Measurements from ENCODE around the gene CSNK1D.
A peak's percentile ranks its signal among the peaks of the same experiment; 100 is the strongest.

DNA sequence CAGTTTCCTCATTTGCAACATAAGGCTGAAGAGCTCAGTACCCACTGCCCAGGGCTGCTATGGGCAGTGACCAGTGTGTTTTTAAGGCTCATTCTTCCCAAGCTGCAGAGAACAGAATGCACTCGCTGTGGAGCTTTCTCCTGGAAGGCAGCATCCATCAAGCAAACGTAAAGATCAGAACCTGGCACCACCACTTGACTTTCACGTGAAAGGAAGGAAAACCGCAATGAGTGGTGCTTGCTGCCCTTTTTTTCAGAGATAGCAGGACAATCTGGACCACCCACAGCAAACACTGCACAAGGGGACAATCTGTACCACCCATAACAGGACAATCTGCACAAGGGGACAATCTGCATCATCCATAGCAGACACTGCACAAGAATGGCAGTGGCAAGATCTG lies 11.2 kb downstream of the CSNK1D start:
- TF ChIP-seq, protein P1, sequence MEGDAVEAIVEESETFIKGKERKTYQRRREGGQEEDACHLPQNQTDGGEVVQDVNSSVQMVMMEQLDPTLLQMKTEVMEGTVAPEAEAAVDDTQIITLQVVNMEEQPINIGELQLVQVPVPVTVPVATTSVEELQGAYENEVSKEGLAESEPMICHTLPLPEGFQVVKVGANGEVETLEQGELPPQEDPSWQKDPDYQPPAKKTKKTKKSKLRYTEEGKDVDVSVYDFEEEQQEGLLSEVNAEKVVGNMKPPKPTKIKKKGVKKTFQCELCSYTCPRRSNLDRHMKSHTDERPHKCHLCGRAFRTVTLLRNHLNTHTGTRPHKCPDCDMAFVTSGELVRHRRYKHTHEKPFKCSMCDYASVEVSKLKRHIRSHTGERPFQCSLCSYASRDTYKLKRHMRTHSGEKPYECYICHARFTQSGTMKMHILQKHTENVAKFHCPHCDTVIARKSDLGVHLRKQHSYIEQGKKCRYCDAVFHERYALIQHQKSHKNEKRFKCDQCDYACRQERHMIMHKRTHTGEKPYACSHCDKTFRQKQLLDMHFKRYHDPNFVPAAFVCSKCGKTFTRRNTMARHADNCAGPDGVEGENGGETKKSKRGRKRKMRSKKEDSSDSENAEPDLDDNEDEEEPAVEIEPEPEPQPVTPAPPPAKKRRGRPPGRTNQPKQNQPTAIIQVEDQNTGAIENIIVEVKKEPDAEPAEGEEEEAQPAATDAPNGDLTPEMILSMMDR (conservative IDR thresholded peaks at IDR 0.05; ENCODE audit: low read depth in 2 of 2), result no peak
- TF ChIP-seq EZH2phosphoT487 (IDR thresholded peaks at IDR 0.05; ENCODE audit: unreplicated experiment) (no peak), EZH2 (IDR thresholded peaks at IDR 0.05; ENCODE audit: low read depth, unreplicated experiment) (no peak), POLR2AphosphoS5 (IDR thresholded peaks at IDR 0.05; ENCODE audit: low read depth) (0 out of 2 replicates have a peak, but pooled peaks have one; percentile 29), JUNB (IDR thresholded peaks at IDR 0.05; ENCODE audit: unreplicated experiment) (no peak)
- TF ChIP-seq, protein P2, sequence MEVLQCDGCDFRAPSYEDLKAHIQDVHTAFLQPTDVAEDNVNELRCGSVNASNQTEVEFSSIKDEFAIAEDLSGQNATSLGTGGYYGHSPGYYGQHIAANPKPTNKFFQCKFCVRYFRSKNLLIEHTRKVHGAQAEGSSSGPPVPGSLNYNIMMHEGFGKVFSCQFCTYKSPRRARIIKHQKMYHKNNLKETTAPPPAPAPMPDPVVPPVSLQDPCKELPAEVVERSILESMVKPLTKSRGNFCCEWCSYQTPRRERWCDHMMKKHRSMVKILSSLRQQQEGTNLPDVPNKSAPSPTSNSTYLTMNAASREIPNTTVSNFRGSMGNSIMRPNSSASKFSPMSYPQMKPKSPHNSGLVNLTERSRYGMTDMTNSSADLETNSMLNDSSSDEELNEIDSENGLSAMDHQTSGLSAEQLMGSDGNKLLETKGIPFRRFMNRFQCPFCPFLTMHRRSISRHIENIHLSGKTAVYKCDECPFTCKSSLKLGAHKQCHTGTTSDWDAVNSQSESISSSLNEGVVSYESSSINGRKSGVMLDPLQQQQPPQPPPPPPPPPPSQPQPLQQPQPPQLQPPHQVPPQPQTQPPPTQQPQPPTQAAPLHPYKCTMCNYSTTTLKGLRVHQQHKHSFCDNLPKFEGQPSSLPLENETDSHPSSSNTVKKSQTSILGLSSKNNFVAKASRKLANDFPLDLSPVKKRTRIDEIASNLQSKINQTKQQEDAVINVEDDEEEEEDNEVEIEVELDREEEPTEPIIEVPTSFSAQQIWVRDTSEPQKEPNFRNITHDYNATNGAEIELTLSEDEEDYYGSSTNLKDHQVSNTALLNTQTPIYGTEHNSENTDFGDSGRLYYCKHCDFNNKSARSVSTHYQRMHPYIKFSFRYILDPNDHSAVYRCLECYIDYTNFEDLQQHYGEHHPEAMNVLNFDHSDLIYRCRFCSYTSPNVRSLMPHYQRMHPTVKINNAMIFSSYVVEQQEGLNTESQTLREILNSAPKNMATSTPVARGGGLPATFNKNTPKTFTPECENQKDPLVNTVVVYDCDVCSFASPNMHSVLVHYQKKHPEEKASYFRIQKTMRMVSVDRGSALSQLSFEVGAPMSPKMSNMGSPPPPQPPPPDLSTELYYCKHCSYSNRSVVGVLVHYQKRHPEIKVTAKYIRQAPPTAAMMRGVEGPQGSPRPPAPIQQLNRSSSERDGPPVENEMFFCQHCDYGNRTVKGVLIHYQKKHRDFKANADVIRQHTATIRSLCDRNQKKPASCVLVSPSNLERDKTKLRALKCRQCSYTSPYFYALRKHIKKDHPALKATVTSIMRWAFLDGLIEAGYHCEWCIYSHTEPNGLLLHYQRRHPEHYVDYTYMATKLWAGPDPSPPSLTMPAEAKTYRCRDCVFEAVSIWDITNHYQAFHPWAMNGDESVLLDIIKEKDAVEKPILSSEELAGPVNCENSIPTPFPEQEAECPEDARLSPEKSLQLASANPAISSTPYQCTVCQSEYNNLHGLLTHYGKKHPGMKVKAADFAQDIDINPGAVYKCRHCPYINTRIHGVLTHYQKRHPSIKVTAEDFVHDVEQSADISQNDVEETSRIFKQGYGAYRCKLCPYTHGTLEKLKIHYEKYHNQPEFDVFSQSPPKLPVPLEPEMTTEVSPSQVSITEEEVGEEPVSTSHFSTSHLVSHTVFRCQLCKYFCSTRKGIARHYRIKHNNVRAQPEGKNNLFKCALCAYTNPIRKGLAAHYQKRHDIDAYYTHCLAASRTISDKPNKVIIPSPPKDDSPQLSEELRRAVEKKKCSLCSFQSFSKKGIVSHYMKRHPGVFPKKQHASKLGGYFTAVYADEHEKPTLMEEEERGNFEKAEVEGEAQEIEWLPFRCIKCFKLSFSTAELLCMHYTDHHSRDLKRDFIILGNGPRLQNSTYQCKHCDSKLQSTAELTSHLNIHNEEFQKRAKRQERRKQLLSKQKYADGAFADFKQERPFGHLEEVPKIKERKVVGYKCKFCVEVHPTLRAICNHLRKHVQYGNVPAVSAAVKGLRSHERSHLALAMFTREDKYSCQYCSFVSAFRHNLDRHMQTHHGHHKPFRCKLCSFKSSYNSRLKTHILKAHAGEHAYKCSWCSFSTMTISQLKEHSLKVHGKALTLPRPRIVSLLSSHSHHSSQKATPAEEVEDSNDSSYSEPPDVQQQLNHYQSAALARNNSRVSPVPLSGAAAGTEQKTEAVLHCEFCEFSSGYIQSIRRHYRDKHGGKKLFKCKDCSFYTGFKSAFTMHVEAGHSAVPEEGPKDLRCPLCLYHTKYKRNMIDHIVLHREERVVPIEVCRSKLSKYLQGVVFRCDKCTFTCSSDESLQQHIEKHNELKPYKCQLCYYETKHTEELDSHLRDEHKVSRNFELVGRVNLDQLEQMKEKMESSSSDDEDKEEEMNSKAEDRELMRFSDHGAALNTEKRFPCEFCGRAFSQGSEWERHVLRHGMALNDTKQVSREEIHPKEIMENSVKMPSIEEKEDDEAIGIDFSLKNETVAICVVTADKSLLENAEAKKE (CRISPR knock-in tag; IDR thresholded peaks at IDR 0.05), result no peak
- TF ChIP-seq, protein P3, sequence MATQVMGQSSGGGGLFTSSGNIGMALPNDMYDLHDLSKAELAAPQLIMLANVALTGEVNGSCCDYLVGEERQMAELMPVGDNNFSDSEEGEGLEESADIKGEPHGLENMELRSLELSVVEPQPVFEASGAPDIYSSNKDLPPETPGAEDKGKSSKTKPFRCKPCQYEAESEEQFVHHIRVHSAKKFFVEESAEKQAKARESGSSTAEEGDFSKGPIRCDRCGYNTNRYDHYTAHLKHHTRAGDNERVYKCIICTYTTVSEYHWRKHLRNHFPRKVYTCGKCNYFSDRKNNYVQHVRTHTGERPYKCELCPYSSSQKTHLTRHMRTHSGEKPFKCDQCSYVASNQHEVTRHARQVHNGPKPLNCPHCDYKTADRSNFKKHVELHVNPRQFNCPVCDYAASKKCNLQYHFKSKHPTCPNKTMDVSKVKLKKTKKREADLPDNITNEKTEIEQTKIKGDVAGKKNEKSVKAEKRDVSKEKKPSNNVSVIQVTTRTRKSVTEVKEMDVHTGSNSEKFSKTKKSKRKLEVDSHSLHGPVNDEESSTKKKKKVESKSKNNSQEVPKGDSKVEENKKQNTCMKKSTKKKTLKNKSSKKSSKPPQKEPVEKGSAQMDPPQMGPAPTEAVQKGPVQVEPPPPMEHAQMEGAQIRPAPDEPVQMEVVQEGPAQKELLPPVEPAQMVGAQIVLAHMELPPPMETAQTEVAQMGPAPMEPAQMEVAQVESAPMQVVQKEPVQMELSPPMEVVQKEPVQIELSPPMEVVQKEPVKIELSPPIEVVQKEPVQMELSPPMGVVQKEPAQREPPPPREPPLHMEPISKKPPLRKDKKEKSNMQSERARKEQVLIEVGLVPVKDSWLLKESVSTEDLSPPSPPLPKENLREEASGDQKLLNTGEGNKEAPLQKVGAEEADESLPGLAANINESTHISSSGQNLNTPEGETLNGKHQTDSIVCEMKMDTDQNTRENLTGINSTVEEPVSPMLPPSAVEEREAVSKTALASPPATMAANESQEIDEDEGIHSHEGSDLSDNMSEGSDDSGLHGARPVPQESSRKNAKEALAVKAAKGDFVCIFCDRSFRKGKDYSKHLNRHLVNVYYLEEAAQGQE (IDR thresholded peaks at IDR 0.05; ENCODE audit: unreplicated experiment), result no peak
